Activated CD8-positive, alpha-beta T cell treated with anti-CD3 and anti-CD28 coated beads for 36 hours (primary cell): ENCODE results near the gene SVOP. TPM values are rescaled to one million over a fixed set of nuclear protein-coding genes. Genes with fewer than 3 reads are reported as not detected.

Source experiments
- ATAC-seq: fragments of 200-7000 bp; cut with Tn5 transposase; one replicate; pipeline ENCODE4 v1.10.0; 2021; ENCODE audit warnings: mild to moderate bottlenecking, moderate library complexity
- CTCF ChIA-PET: fragments of 350-600 bp; sonication (Branson Sonifier 250); formaldehyde crosslinking; loops from one replicate; lab custom pipeline; 2021; ENCODE audit warnings: antibody characterized with exemption; lab: Charles Lee
- POLR2A ChIA-PET: fragments of 350-600 bp; sonication (Branson Sonifier 250); formaldehyde crosslinking; loops from one replicate; lab custom pipeline; 2021; ENCODE audit warnings: antibody characterized with exemption; lab: Charles Lee
- DNase-seq: peaks from one replicate; pipeline ENCODE4 v3.0.0-alpha.2; 2020
- H3K27ac Mint-ChIP-seq: one replicate; pipeline ENCODE4 v1.8.0; 2021; ENCODE audit warnings: mild to moderate bottlenecking, mixed read lengths
- H3K27me3 Mint-ChIP-seq: one replicate; pipeline ENCODE4 v1.8.0; 2021; ENCODE audit warnings: mixed read lengths
- H3K36me3 Mint-ChIP-seq: one replicate; pipeline ENCODE4 v1.8.0; 2021; ENCODE audit warnings: low read depth, mixed read lengths
- H3K4me1 Mint-ChIP-seq: one replicate; pipeline ENCODE4 v1.8.0; 2021; ENCODE audit warnings: low read depth, mixed read lengths
- H3K4me3 Mint-ChIP-seq: one replicate; pipeline ENCODE4 v1.8.0; 2021; ENCODE audit warnings: mild to moderate bottlenecking, moderate library complexity, mixed read lengths
- H3K9me3 Mint-ChIP-seq: one replicate; pipeline ENCODE4 v1.8.0; 2021; ENCODE audit warnings: mixed read lengths
- intact Hi-C: fragments of 100-400 bp; cut with micrococcal nuclease; formaldehyde crosslinking; loops from one replicate; pipeline ENCODE4 v1.10.0; 2022
- total RNA-seq, 2 experiments: library from RNA; stranded (reverse); gene quantifications; one replicate each; pipeline ENCODE4 v1.2.3, GENCODE V29; 2021
- TF ChIP-seq, protein P1 (sequence below): fragments of 200-600 bp; IDR thresholded peaks from one replicate; pipeline ENCODE4 v1.8.0; 2022; ENCODE audit warnings: antibody characterized with exemption, mild to moderate bottlenecking

Gene SVOP
- total RNA-seq, 2 experiments from 2014 or later = not detected

DNA sequence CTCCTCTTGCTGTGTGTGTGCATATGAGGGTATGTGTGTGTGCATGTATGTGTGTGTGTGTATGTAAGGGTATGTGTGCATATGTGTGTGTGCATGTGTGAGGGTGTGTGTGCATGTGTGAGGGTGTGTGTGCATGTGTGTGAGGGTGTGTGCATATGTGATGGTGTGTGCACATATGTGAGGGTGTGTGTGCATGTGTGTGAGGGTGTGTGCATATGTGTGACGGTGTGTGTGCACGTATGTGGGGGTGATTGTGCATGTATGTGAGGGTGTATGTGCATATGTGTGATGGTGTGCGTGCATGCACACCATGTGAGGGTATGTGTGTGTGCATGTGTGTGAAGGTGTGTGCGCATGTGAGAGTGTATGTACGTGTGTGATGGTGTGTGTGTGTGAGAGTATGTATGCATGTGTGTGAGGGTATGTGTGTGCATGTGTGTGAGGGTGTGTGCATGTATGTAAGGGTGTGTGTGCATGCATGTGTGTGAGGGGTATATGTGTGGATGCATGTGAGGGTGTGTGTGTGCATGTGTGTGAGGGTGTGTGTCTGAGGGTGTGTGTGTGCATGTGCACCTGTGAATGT lies 125.6 kb downstream of the SVOP start:
- ChIA-PET CTCF (no interaction called here), POLR2A (no interaction called here)
- DNase-seq = no peak
- intact Hi-C loops = no loop called here
- no peak overlapping the region for H3K4me3 Mint-ChIP-seq
- no peaks in the 10 kb centered on the region for H3K4me1 Mint-ChIP-seq
- no peaks in the 10 kb centered on the region for H3K36me3 Mint-ChIP-seq
- H3K9me3 Mint-ChIP-seq = peaks cover 4% of the 10 kb centered on the region
- TF ChIP-seq, protein P1, sequence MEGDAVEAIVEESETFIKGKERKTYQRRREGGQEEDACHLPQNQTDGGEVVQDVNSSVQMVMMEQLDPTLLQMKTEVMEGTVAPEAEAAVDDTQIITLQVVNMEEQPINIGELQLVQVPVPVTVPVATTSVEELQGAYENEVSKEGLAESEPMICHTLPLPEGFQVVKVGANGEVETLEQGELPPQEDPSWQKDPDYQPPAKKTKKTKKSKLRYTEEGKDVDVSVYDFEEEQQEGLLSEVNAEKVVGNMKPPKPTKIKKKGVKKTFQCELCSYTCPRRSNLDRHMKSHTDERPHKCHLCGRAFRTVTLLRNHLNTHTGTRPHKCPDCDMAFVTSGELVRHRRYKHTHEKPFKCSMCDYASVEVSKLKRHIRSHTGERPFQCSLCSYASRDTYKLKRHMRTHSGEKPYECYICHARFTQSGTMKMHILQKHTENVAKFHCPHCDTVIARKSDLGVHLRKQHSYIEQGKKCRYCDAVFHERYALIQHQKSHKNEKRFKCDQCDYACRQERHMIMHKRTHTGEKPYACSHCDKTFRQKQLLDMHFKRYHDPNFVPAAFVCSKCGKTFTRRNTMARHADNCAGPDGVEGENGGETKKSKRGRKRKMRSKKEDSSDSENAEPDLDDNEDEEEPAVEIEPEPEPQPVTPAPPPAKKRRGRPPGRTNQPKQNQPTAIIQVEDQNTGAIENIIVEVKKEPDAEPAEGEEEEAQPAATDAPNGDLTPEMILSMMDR = no peak
- ATAC-seq = no peak
- peaks cover 9% of the 10 kb centered on the region for H3K27me3 Mint-ChIP-seq
- H3K27ac Mint-ChIP-seq = no peak overlapping the region

DNA sequence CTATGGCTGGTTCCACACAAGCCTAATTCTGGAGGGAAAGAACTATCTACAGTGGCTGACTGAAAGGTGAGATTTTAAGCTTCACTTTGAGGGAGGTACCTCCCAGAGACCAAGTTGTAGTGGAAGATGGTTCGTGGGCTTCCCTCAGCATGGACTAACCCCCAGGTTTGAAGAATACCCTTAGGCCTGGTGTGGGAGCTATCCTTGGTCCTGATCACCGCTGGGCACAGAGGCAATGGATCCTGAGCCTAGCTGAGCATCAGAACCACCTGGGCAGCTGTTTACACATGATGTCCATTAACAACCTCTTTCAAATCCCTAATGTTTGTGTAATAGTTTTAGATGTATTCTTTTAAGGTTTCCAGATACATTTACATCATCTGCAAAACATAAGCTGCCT lies 130.7 kb downstream of the SVOP start:
- ChIA-PET POLR2A (interaction anchor here (0.7 kb wide), 1 partner anchor 1786 kb away, joined by 4 read pairs; no protein-coding TSS in a partner anchor), CTCF (interaction anchor here (0.6 to 2.7 kb wide), 4 partner anchors 13 to 252 kb away, joined by 3 to 8 read pairs (median 4); no protein-coding TSS in a partner anchor)
- TF ChIP-seq, protein P1 = no peak
- ATAC-seq = no peak
- H3K27me3 Mint-ChIP-seq = peaks cover 2% of the 10 kb centered on the region
- H3K9me3 Mint-ChIP-seq = peaks cover 2% of the 10 kb centered on the region
- H3K4me3 Mint-ChIP-seq = no peak overlapping the region
- H3K27ac Mint-ChIP-seq = no peak overlapping the region
- H3K36me3 Mint-ChIP-seq = no peaks in the 10 kb centered on the region
- peak; percentile 25 for DNase-seq
- intact Hi-C loops = no loop called here
- H3K4me1 Mint-ChIP-seq = no peaks in the 10 kb centered on the region

DNA sequence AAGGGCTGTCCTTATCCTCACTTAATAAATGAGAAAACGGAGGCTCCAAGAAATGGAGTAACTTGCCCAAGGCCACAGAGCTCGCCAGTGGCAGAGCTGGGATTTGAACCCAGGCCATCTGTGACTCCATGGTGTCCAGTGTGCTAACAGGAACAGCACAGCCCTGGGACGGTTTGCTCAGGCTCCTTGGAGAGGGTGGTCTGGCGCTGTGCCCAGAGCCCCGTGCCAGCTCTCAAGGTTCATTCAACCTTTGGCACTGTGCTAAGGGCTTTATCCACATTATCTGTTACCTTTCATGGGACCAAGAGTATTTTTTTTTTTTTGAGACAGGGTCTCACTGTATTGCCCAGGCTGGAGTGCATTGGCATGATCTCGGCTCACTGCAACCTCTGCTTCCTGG lies 132.8 kb downstream of the SVOP start:
- no peaks in the 10 kb centered on the region for H3K36me3 Mint-ChIP-seq
- ATAC-seq = no peak
- TF ChIP-seq, protein P1 = no peak
- no peak for DNase-seq
- H3K4me3 Mint-ChIP-seq = no peak overlapping the region
- intact Hi-C loops = no loop called here
- peaks cover 2% of the 10 kb centered on the region for H3K9me3 Mint-ChIP-seq
- no peaks in the 10 kb centered on the region for H3K4me1 Mint-ChIP-seq
- H3K27me3 Mint-ChIP-seq = no peaks in the 10 kb centered on the region
- no peak overlapping the region for H3K27ac Mint-ChIP-seq
- ChIA-PET CTCF (interaction anchor here (0.6 kb wide), 1 partner anchor 39 kb away, joined by 3 read pairs; no protein-coding TSS in a partner anchor), POLR2A (no interaction called here)

DNA sequence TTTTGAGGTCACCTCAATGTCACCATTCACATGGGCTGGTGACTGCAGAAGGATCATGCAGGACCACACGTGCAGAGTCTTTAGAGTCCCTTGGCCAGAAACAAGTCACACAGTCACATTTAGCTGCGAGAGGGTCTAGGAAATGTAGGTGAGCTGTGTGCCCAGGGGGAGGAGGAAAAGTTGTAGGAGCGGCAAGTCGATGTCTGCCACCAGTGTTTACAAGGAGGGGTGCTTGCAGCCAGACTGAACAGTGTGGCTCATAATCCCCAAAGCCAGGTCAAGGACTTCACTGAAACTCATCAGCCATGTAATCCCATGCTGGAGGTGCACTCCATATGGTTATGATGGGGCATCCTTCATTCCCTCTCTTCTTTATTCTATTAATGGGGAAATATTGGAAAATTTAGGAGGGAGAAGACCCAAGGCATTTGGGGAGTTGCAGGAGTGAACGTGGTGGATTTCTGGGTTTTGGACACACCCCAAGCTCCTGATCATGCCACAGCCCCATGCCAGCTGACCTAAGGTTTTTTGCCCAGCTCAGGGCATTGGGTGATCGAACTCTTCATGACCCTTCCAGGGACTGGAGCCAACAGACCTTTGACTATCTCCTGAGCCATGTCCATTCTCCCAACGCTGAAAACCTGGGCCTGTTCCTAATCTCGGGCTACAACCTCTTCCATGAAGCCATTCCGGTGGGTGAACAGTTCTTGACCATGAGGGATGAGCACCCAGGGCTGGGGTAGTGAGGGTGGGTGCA lies 133.8 kb downstream of the SVOP start:
- POLR2A ChIA-PET = no interaction called here
- CTCF ChIA-PET = interaction anchor here (1.9 to 8.0 kb wide), 2 partner anchors 63 to 206 kb away, joined by 5 to 35 read pairs; partner anchors contain the start of gene ALKBH2
- Mint-ChIP-seq H3K36me3 (no peaks in the 10 kb centered on the region), H3K27ac (no peak overlapping the region), H3K4me1 (no peaks in the 10 kb centered on the region), H3K27me3 (no peaks in the 10 kb centered on the region), H3K4me3 (no peak overlapping the region), H3K9me3 (peaks cover 2% of the 10 kb centered on the region)
- ATAC-seq (no peak), DNase-seq (no peak)
- intact Hi-C loops = no loop called here
- TF ChIP-seq, protein P1 = no peak
